Omental fat pad (tissue), 4 donors: ENCODE measurements around the gene EVX2. TPM values are rescaled to one million over a fixed set of nuclear protein-coding genes. Genes with fewer than 3 reads are reported as not detected.

Source experiments
- ATAC-seq: fragments of 150-250 bp; one replicate; pipeline ENCODE4 v1.9.1; 2016; ENCODE audit warnings: mild to moderate bottlenecking, moderate library complexity; ENCODE audit not compliant: low FRiP score
- DNase-seq: peaks from one replicate; pipeline ENCODE4 v3.0.0-alpha.2; 2019; ENCODE audit warnings: low spot score
- CTCF ChIP-seq, 3 donors: fragments of 450-650 bp; IDR thresholded peaks; one replicate each; pipeline ENCODE4 v1.5.1; 2016 to 2017; ENCODE audit warnings: antibody characterized with exemption in 3 of 3, mild to moderate bottlenecking in 3 of 3, moderate library complexity in 2 of 3
- total RNA-seq, 4 donors: library from RNA; depleted of rRNA; stranded (reverse); fragments of >200 nt; gene quantifications; one replicate each; pipeline ENCODE4 v1.1.0, GENCODE V29; 2016

Gene EVX2
- total RNA-seq, 4 donors from 2014 or later = not detected

GRCh38 chr2:176084611-176085119 is 903 bp upstream of the EVX2 start:
- TF ChIP-seq CTCF (IDR thresholded peaks at IDR 0.05) = no peak
- ATAC-seq (no peak), DNase-seq (no peak)

GRCh38 chr2:176082824-176083751 is 674 bp downstream of the EVX2 start:
- no peak for TF ChIP-seq CTCF (IDR thresholded peaks at IDR 0.05)
- DNase-seq = no peak
- no peak for ATAC-seq

- TF ChIP-seq CTCF (IDR thresholded peaks at IDR 0.05) = no peak
- ATAC-seq (no peak), DNase-seq (no peak)
Observed at GRCh38 chr2:176082525-176082823, 1.3 kb downstream of the EVX2 start.

GRCh38 chr2:176081837-176082524 is 1.8 kb downstream of the EVX2 start:
- ATAC-seq (no peak), DNase-seq (no peak)
- no peak for TF ChIP-seq CTCF (IDR thresholded peaks at IDR 0.05)

- no peak for TF ChIP-seq CTCF (IDR thresholded peaks at IDR 0.05)
- DNase-seq (no peak), ATAC-seq (no peak)
Observed at GRCh38 chr2:176081376-176081836, 2.4 kb downstream of the EVX2 start.

GRCh38 chr2:176080540-176081375 is 3.0 kb downstream of the EVX2 start:
- ATAC-seq (no peak), DNase-seq (no peak)
- TF ChIP-seq CTCF (IDR thresholded peaks at IDR 0.05) = no peak
